GM12878 (cell line): ENCODE data around the gene JKAMP. TPM values are rescaled to one million over a fixed set of nuclear protein-coding genes. Genes with fewer than 3 reads are reported as not detected.

Experiments
- ATAC-seq: fragments of 200-7000 bp; cut with Tn5 transposase; 3 replicates; pipeline ENCODE4 v1.9.1; 2020; ENCODE audit warnings: mild to moderate bottlenecking, moderate library complexity
- BruUV-seq: library from RNA; stranded (reverse); fragments of 400-500 nt; replicated peaks from 2 replicates; lab custom pipeline; 2021; lab: Mats Ljungman, UMichigan
- CTCF ChIA-PET: fragments of 300-600 bp; sonication (Branson Sonifier 250); formaldehyde crosslinking; extraction: SDS; loops from one replicate; lab custom pipeline; 2021; ENCODE audit warnings: inconsistent platforms; lab: Yijun Ruan, JAX
- POLR2A ChIA-PET: fragments of 350-600 bp; formaldehyde crosslinking; extraction: SDS; loops from one replicate; lab custom pipeline; 2021; ENCODE audit warnings: inconsistent platforms; lab: Charles Lee
- RAD21 ChIA-PET: fragments of 300-600 bp; sonication (Branson Sonifier 250); formaldehyde crosslinking; loops from one replicate; lab custom pipeline; 2023; ENCODE audit warnings: antibody characterized with exemption; ENCODE audit not compliant: unreplicated experiment; lab: Charles Lee
- SMC1A ChIA-PET: fragments of 300-600 bp; sonication (Branson Sonifier 250); formaldehyde crosslinking; loops from one replicate; lab custom pipeline; 2023; ENCODE audit not compliant: unreplicated experiment, uncharacterized antibody; lab: Charles Lee
- DNase-seq: peaks from one replicate; pipeline ENCODE4 v3.0.0-alpha.2; 2011; ENCODE audit warnings: low read depth, low spot score
- FAIRE-seq: peaks from 3 replicates; lab custom pipeline; 2011; peaks lifted over from hg19 to GRCh38; lab: Jason Lieb, UNC
- H2AFZ ChIP-seq: 2 replicates; pipeline ENCODE4 v1.6.0; 2011; ENCODE audit warnings: low read depth, low read length, control low read depth; ENCODE audit not compliant: control insufficient read depth
- H3K27ac ChIP-seq: 2 replicates; pipeline ENCODE4 v1.5.1; 2011; ENCODE audit warnings: control low read depth; ENCODE audit not compliant: control insufficient read depth, insufficient read depth
- H3K27me3 ChIP-seq, 2 experiments: replicated peaks in 1 of 2; 2 replicates each; pipeline versions ENCODE4 v1.6.0 to v1.6.1; 2011; ENCODE audit warnings: low read length in 1 of 2; ENCODE audit not compliant: control insufficient read depth in 2 of 2, insufficient read depth in 2 of 2
- H3K36me3 ChIP-seq, 2 experiments: 2 replicates each; pipeline ENCODE4 v1.5.1; 2011; ENCODE audit warnings: low read length in 1 of 2; ENCODE audit not compliant: control insufficient read depth in 2 of 2, insufficient read depth in 2 of 2
- H3K4me1 ChIP-seq: 2 replicates; pipeline ENCODE4 v1.6.1; 2011; ENCODE audit warnings: mild to moderate bottlenecking, low read length, moderate library complexity, mixed read lengths; ENCODE audit not compliant: control insufficient read depth, insufficient read depth
- H3K4me2 ChIP-seq: 2 replicates; pipeline ENCODE4 v1.6.0; 2011; ENCODE audit warnings: control low read depth; ENCODE audit not compliant: control insufficient read depth, insufficient read depth
- H3K4me3 ChIP-seq: fragments of 200-600 bp; sonication (generic); 2 replicates; pipeline ENCODE4 v1.5.1; 2016
- H3K79me2 ChIP-seq: 2 replicates; pipeline ENCODE4 v1.6.0; 2011; ENCODE audit warnings: low read length; ENCODE audit not compliant: control insufficient read depth, insufficient read depth
- H3K9ac ChIP-seq: 2 replicates; pipeline ENCODE4 v1.8.0; 2011; ENCODE audit warnings: low read length, control low read depth, mixed read lengths; ENCODE audit not compliant: control insufficient read depth, insufficient read depth
- H3K9me3 ChIP-seq: replicated peaks from 3 replicates; pipeline ENCODE4 v1.5.1; 2011; ENCODE audit warnings: mild to moderate bottlenecking, low read length; ENCODE audit not compliant: control insufficient read depth, insufficient read depth
- H4K20me1 ChIP-seq: 2 replicates; pipeline ENCODE4 v1.6.0; 2011; ENCODE audit not compliant: control insufficient read depth, insufficient read depth
- BRCA1 ChIP-seq: IDR thresholded peaks from 2 replicates; pipeline ENCODE4 v1.6.1; 2011; ENCODE audit warnings: low read depth, low read length, improper control_type of control experiment
- NR2C1 ChIP-seq: fragments of 450-650 bp; IDR thresholded peaks from 2 replicates; pipeline ENCODE4 v1.6.1; 2017; ENCODE audit warnings: antibody characterized with exemption, mild to moderate bottlenecking, moderate library complexity
- SRF ChIP-seq, 2 experiments: IDR thresholded peaks; 2 replicates each; pipeline ENCODE4 v1.6.1; 2011; ENCODE audit warnings: low read depth in 2 of 2, low read length in 2 of 2, mild to moderate bottlenecking in 1 of 2, moderate library complexity in 1 of 2
- STAT1 ChIP-seq: fragments of 450-650 bp; conservative IDR thresholded peaks from 2 replicates; pipeline ENCODE4 v1.6.1; 2014; ENCODE audit warnings: antibody characterized with exemption, mild to moderate bottlenecking
- WGBS: methylation state at CpG from one replicate; pipeline ENCODE4 v1.1.6; 2016; ENCODE audit warnings: low lambda C conversion rate; ENCODE audit not compliant: insufficient replicate concordance, insufficient coverage; ENCODE audit errors: missing lambda C conversion rate; 5-methylcytosine and 5-hydroxymethylcytosine counted together
- in situ Hi-C: fragments of 300-500 bp; cut with MboI; formaldehyde crosslinking; loops from 9 replicates; pipeline ENCODE4 v1.14.3; 2018; ENCODE audit warnings: mixed read lengths
- intact Hi-C: fragments of 100-400 bp; cut with micrococcal nuclease; formaldehyde crosslinking; loops from one replicate; pipeline ENCODE4 v1.14.2; 2022; ENCODE audit not compliant: unreplicated experiment
- polyA plus RNA-seq, 11 experiments: library from polyadenylated mRNA; depleted of rRNA in 4 of 11; unstranded in 6 of 11; stranded (reverse) in 5 of 11; fragments of >200 nt; fragmentation: Nextera tagmentation in 4 of 11; fragmentation: Illumina TruSeq in 1 of 11; extraction: Ambion mirVana in 4 of 11; extraction: Trizol in 1 of 11; gene quantifications; 1 replicate in 1 of 11; 2 replicates in 10 of 11; pipeline versions ENCODE4 v1.2.1 to v1.2.3, GENCODE V29; 2011 to 2016; ENCODE audit warnings: inconsistent platforms in 2 of 11, missing spikeins in 2 of 11, low read depth in 1 of 11
- total RNA-seq, 4 experiments: library from RNA; depleted of rRNA in 3 of 4; stranded (reverse); fragments of >200 nt in 3 of 4; fragmentation: Illumina TruSeq in 1 of 4; extraction: Trizol in 1 of 4; gene quantifications; 2 replicates each; pipeline versions ENCODE4 v1.2.1 to v1.2.3, GENCODE V29; 2013 to 2021
- TF ChIP-seq, protein P1 (sequence below): fragments of 450-650 bp; IDR thresholded peaks from 2 replicates; pipeline ENCODE4 v1.6.1; 2017; ENCODE audit warnings: antibody characterized with exemption, mild to moderate bottlenecking, moderate library complexity
- TF ChIP-seq, protein P2 (sequence below): IDR thresholded peaks from 2 replicates; pipeline ENCODE4 v1.6.1; 2011; ENCODE audit warnings: low read depth, mild to moderate bottlenecking, low read length, moderate library complexity, borderline replicate concordance; ENCODE audit errors: extremely low read depth

Gene JKAMP
- total and polyA plus RNA-seq, 10 of the 15 experiments (the other 5 are each of a cell fraction or from before 2014, with no cell fraction given) = 18.2 to 129 (median 46.6) TPM

DNA sequence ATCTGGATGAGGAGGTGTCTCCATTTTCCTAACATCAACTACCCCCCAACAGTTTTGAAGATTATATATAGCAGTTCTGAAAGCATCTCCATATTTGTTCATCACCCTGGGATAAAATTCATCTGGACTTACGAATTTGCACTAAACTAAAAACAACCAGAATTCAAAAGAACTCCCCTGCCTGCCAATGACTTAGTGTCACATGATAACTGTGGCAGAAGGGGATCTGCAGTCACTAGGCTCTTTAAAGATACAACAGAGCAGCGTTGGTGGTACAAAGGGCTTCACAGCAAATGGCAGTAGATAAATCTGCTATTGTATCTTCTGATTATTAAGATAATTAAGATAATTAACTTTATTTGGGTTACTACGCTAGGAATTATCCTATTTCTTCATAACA is 49.2 kb upstream of the JKAMP start:
- Histone ChIP-seq H3K36me3 (no peaks in the 10 kb centered on the region), H3K27me3 (no peaks in the 10 kb centered on the region), H2AFZ (no peak overlapping the region), H3K27ac (no peak overlapping the region), H3K9ac (no peak overlapping the region), H3K79me2 (no peaks in the 10 kb centered on the region), H3K4me1 (no peaks in the 10 kb centered on the region), H3K4me3 (no peak overlapping the region), H4K20me1 (no peaks in the 10 kb centered on the region), H3K4me2 (no peak overlapping the region), H3K9me3 (no peaks in the 10 kb centered on the region)
- intact Hi-C loops (no loop called here), in situ Hi-C loops (no loop called here)
- ChIA-PET CTCF (interaction anchor here (0.9 to 1.1 kb wide), 2 partner anchors 9 to 128 kb away, joined by 4 to 6 read pairs; no protein-coding TSS in a partner anchor), POLR2A (no interaction called here), SMC1A (interaction anchor here (0.6 to 1.8 kb wide), 6 partner anchors 9 to 463 kb away, joined by 3 to 9 read pairs (median 3); no protein-coding TSS in a partner anchor), RAD21 (interaction anchor here (0.5 kb wide), 1 partner anchor 314 kb away, joined by 3 read pairs; no protein-coding TSS in a partner anchor)
- FAIRE-seq (no peak), DNase-seq (no peak), ATAC-seq (no peak)
- TF ChIP-seq NR2C1 = no peak
- TF ChIP-seq, protein P1, sequence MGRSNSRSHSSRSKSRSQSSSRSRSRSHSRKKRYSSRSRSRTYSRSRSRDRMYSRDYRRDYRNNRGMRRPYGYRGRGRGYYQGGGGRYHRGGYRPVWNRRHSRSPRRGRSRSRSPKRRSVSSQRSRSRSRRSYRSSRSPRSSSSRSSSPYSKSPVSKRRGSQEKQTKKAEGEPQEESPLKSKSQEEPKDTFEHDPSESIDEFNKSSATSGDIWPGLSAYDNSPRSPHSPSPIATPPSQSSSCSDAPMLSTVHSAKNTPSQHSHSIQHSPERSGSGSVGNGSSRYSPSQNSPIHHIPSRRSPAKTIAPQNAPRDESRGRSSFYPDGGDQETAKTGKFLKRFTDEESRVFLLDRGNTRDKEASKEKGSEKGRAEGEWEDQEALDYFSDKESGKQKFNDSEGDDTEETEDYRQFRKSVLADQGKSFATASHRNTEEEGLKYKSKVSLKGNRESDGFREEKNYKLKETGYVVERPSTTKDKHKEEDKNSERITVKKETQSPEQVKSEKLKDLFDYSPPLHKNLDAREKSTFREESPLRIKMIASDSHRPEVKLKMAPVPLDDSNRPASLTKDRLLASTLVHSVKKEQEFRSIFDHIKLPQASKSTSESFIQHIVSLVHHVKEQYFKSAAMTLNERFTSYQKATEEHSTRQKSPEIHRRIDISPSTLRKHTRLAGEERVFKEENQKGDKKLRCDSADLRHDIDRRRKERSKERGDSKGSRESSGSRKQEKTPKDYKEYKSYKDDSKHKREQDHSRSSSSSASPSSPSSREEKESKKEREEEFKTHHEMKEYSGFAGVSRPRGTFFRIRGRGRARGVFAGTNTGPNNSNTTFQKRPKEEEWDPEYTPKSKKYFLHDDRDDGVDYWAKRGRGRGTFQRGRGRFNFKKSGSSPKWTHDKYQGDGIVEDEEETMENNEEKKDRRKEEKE = no peak
- no peak for TF ChIP-seq STAT1
- TF ChIP-seq, protein P2, sequence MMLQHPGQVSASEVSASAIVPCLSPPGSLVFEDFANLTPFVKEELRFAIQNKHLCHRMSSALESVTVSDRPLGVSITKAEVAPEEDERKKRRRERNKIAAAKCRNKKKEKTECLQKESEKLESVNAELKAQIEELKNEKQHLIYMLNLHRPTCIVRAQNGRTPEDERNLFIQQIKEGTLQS = no peak
- TF ChIP-seq BRCA1 = no peak
- TF ChIP-seq SRF (IDR thresholded peaks at IDR 0.05; ENCODE audit: low read depth in 2 of 2, low read length in 2 of 2) = no peak
- WGBS = 70% methylated on average over 3 of the region's 3 CpGs
- BruUV-seq = no TSS peak
